CD4-positive, CD25-positive, alpha-beta regulatory T cell (primary cell): ENCODE results near the gene EIF3B. TPM values are rescaled to one million over a fixed set of nuclear protein-coding genes. Genes with fewer than 3 reads are reported as not detected.
A peak's percentile ranks its signal among the peaks of the same experiment; 100 is the strongest.
"Not testable (repeated sequence)": the region's sequence is repeated elsewhere in the genome, so short reads cannot be mapped to it uniquely, and the experiment has no call there.

ENCODE experiments used
- ATAC-seq, 2 donors: fragments of 150-1000 bp; cut with Tn5 transposase; one replicate each; pipeline ENCODE4 v1.10.0; 2021; ENCODE audit warnings: low read depth in 2 of 2, moderate number of reproducible peaks in 2 of 2, moderate library complexity in 1 of 2
- DNase-seq, 3 donors: peaks; one replicate each; pipeline versions ENCODE4 v3.0.0 to v3.0.0-alpha.2; 2012 to 2022; ENCODE audit warnings: mixed read lengths in 1 of 3
- H3K27ac ChIP-seq: one replicate; pipeline ENCODE4 v1.7.0; 2013; ENCODE audit warnings: mild to moderate bottlenecking, low read length; ENCODE audit not compliant: insufficient read depth, poor library complexity, severe bottlenecking
- H3K27me3 ChIP-seq: one replicate; pipeline ENCODE4 v1.7.0; 2013; ENCODE audit warnings: low read length; ENCODE audit not compliant: control insufficient read depth, insufficient read depth
- H3K36me3 ChIP-seq: one replicate; pipeline ENCODE4 v1.7.0; 2013; ENCODE audit warnings: mild to moderate bottlenecking, low read length, moderate library complexity; ENCODE audit not compliant: control insufficient read depth, insufficient read depth
- H3K4me1 ChIP-seq: 2 replicates; pipeline ENCODE4 v1.7.0; 2013; ENCODE audit warnings: mild to moderate bottlenecking, low read length; ENCODE audit not compliant: insufficient read depth, control insufficient read depth, poor library complexity, severe bottlenecking
- H3K4me3 ChIP-seq: one replicate; pipeline ENCODE4 v1.7.0; 2013; ENCODE audit warnings: low read depth, mild to moderate bottlenecking, low read length, moderate library complexity
- H3K9me3 ChIP-seq, 2 experiments: 1 replicate in 1 of 2; 2 replicates in 1 of 2; pipeline ENCODE4 v1.7.0; 2013; ENCODE audit warnings: low read length in 2 of 2, mild to moderate bottlenecking in 1 of 2, moderate library complexity in 1 of 2; ENCODE audit not compliant: control insufficient read depth in 2 of 2
- H3K27ac Mint-ChIP-seq, 3 donors: one replicate each; pipeline ENCODE4 v1.8.0; 2020 to 2022; ENCODE audit warnings: mild to moderate bottlenecking in 3 of 3, mixed read lengths in 3 of 3, moderate library complexity in 2 of 3
- H3K27me3 Mint-ChIP-seq: one replicate; pipeline ENCODE4 v1.8.0; 2022; ENCODE audit warnings: mild to moderate bottlenecking, mixed read lengths
- H3K36me3 Mint-ChIP-seq: one replicate; pipeline ENCODE4 v1.8.0; 2020; ENCODE audit warnings: mixed read lengths
- H3K4me1 Mint-ChIP-seq, 4 donors: one replicate each; pipeline ENCODE4 v1.8.0; 2020 to 2022; ENCODE audit warnings: mixed read lengths in 4 of 4, mild to moderate bottlenecking in 1 of 4
- H3K4me3 Mint-ChIP-seq, 4 donors: one replicate each; pipeline ENCODE4 v1.8.0; 2020 to 2022; ENCODE audit warnings: mild to moderate bottlenecking in 4 of 4, mixed read lengths in 4 of 4, moderate library complexity in 3 of 4
- H3K9me3 Mint-ChIP-seq, 7 donors: one replicate each; pipeline ENCODE4 v1.8.0; 2020 to 2022; ENCODE audit warnings: mixed read lengths in 7 of 7, mild to moderate bottlenecking in 3 of 7, moderate library complexity in 2 of 7
- polyA plus RNA-seq, 4 donors: library from polyadenylated mRNA; unstranded; fragments of 300-500 nt; fragmentation: Illumina TruSeq; gene quantifications; one replicate each; pipeline ENCODE4 v1.2.3, GENCODE V29; 2021
- total RNA-seq: library from RNA; stranded (reverse); gene quantifications from one replicate; pipeline ENCODE4 v1.2.3, GENCODE V29; 2022

Gene EIF3B
- total and polyA plus RNA-seq, 5 donors from 2014 or later, result 85.5 to 150 (median 97.0) TPM

GRCh38 chr7:2417178-2417577 is 62.6 kb downstream of the EIF3B start:
- not testable (repeated sequence) for DNase-seq, H3K27me3 ChIP-seq, H3K27ac ChIP-seq, H3K4me3 Mint-ChIP-seq, ATAC-seq, H3K9me3 ChIP-seq, H3K9me3 Mint-ChIP-seq, H3K27ac Mint-ChIP-seq, H3K27me3 Mint-ChIP-seq, H3K4me3 ChIP-seq, H3K36me3 ChIP-seq
- Mint-ChIP-seq H3K36me3 (peaks cover 11% of the 10 kb centered on the region), H3K4me1 (peaks cover 18 to 48% (median 30%) of the 10 kb centered on the region in 4 donors)
- peaks cover 12% of the 10 kb centered on the region for H3K4me1 ChIP-seq

GRCh38 chr7:2417981-2418481 is 63.4 kb downstream of the EIF3B start:
- no peaks in the 10 kb centered on the region for H3K36me3 ChIP-seq
- H3K9me3 ChIP-seq, result no peaks in the 10 kb centered on the region
- ATAC-seq, result peak in 1 of 2 donors; percentile 50
- Mint-ChIP-seq H3K4me3 (peak overlapping the region in 1 of 4 donors; percentile 29), H3K4me1 (peaks cover 14 to 41% (median 22%) of the 10 kb centered on the region in 4 donors), H3K36me3 (peaks cover 11% of the 10 kb centered on the region), H3K27ac (peak overlapping the region in 2 of 3 donors; percentile 23 to 53), H3K9me3 (no peaks in the 10 kb centered on the region), H3K27me3 (no peaks in the 10 kb centered on the region)
- H3K27me3 ChIP-seq, result no peaks in the 10 kb centered on the region
- no peak overlapping the region for H3K27ac ChIP-seq
- H3K4me1 ChIP-seq, result peaks cover 9% of the 10 kb centered on the region
- no peak for DNase-seq
- no peak overlapping the region for H3K4me3 ChIP-seq

GRCh38 chr7:2420216-2420933 is 65.7 kb downstream of the EIF3B start:
- H3K36me3 Mint-ChIP-seq, result peaks cover 7% of the 10 kb centered on the region
- no peak overlapping the region for H3K4me3 ChIP-seq
- no peak for ATAC-seq
- peaks cover 6% of the 10 kb centered on the region for H3K4me1 ChIP-seq
- peaks cover 11 to 28% (median 21%) of the 10 kb centered on the region in 4 donors for H3K4me1 Mint-ChIP-seq
- DNase-seq, result no peak
- H3K27me3 ChIP-seq, result no peaks in the 10 kb centered on the region
- no peaks in the 10 kb centered on the region for H3K9me3 Mint-ChIP-seq
- H3K27ac Mint-ChIP-seq, result no peak overlapping the region
- H3K4me3 Mint-ChIP-seq, result no peak overlapping the region
- peaks cover 3% of the 10 kb centered on the region for H3K36me3 ChIP-seq
- H3K27ac ChIP-seq, result no peak overlapping the region
- H3K27me3 Mint-ChIP-seq, result no peaks in the 10 kb centered on the region
- no peaks in the 10 kb centered on the region for H3K9me3 ChIP-seq

- H3K27ac ChIP-seq, result no peak overlapping the region
- no peaks in the 10 kb centered on the region for H3K9me3 ChIP-seq
- Mint-ChIP-seq H3K4me1 (peaks cover 4 to 22% (median 13%) of the 10 kb centered on the region in 4 donors), H3K27ac (no peak overlapping the region), H3K9me3 (peaks cover 0 to under 1% (median 0%) of the 10 kb centered on the region in 7 donors), H3K36me3 (peaks cover 7% of the 10 kb centered on the region), H3K27me3 (no peaks in the 10 kb centered on the region), H3K4me3 (no peak overlapping the region)
- no peak for ATAC-seq
- DNase-seq, result no peak
- no peak overlapping the region for H3K4me3 ChIP-seq
- peaks cover 6% of the 10 kb centered on the region for H3K4me1 ChIP-seq
- H3K36me3 ChIP-seq, result peaks cover 3% of the 10 kb centered on the region
- no peaks in the 10 kb centered on the region for H3K27me3 ChIP-seq
Measured at GRCh38 chr7:2421943-2422310, 67.3 kb downstream of the EIF3B start.

- Mint-ChIP-seq H3K27me3 (no peaks in the 10 kb centered on the region), H3K36me3 (peaks cover 8% of the 10 kb centered on the region), H3K4me3 (no peak overlapping the region), H3K27ac (peak overlapping the region in 2 of 3 donors; percentile 54 to 77), H3K9me3 (peaks cover 0 to 1% (median under 1%) of the 10 kb centered on the region in 7 donors), H3K4me1 (peaks cover 0 to 17% (median 11%) of the 10 kb centered on the region in 4 donors)
- Histone ChIP-seq H3K27me3 (no peaks in the 10 kb centered on the region), H3K27ac (no peak overlapping the region), H3K4me3 (no peak overlapping the region), H3K36me3 (peaks cover 5% of the 10 kb centered on the region), H3K9me3 (peaks cover 0 to 1% of the 10 kb centered on the region in 2 experiments), H3K4me1 (no peaks in the 10 kb centered on the region)
- DNase-seq (no peak), ATAC-seq (no peak)
Measured at GRCh38 chr7:2425749-2426148, 71.1 kb downstream of the EIF3B start.

Other genes starting within 250 kb of the EIF3B start
- gene MAD1L1, start 121.9 kb upstream of the EIF3B start, total RNA-seq, result 282 TPM
- gene MAD1L1, start 121.9 kb upstream of the EIF3B start, polyA plus RNA-seq, result 100 to 1,000 TPM; 225 to 380 (median 339) TPM
- 7.3 TPM for gene MRM2, start 112.6 kb upstream of the EIF3B start, total RNA-seq
- 10 to 100 TPM; 33.4 to 39.7 (median 37.8) TPM for gene MRM2, start 112.6 kb upstream of the EIF3B start, polyA plus RNA-seq
- 17.5 TPM for gene NUDT1, start 112.6 kb upstream of the EIF3B start, total RNA-seq
- 10 to 100 TPM; 60.4 to 73.7 (median 70.9) TPM for gene NUDT1, start 112.6 kb upstream of the EIF3B start, polyA plus RNA-seq
- 7.3 TPM for gene SNX8, start 40.4 kb upstream of the EIF3B start, total RNA-seq
- 10 to 100 TPM in 2 of 4 donors, 1 to 10 TPM in 2; 5.7 to 14.5 (median 10.8) TPM for gene SNX8, start 40.4 kb upstream of the EIF3B start, polyA plus RNA-seq
- 27.8 TPM for gene CHST12, start 48.8 kb downstream of the EIF3B start, total RNA-seq
- 10 to 100 TPM; 14.1 to 20.4 (median 19.3) TPM for gene CHST12, start 48.8 kb downstream of the EIF3B start, polyA plus RNA-seq
- not detected for gene GRIFIN, start 121.6 kb downstream of the EIF3B start, total RNA-seq
- not detected for gene GRIFIN, start 121.6 kb downstream of the EIF3B start, polyA plus RNA-seq
- 215 TPM for gene LFNG, start 164.9 kb downstream of the EIF3B start, total RNA-seq
- 1 to 10 TPM; 2.1 to 7.3 (median 2.8) TPM for gene LFNG, start 164.9 kb downstream of the EIF3B start, polyA plus RNA-seq
- 24.6 TPM for gene BRAT1, start 200.7 kb downstream of the EIF3B start, total RNA-seq
- 10 to 100 TPM; 21.4 to 36.6 (median 32.1) TPM for gene BRAT1, start 200.7 kb downstream of the EIF3B start, polyA plus RNA-seq
- 6.6 TPM for gene IQCE, start 204.2 kb downstream of the EIF3B start, total RNA-seq
- 1 to 10 TPM in 1 of 4 donors, under 1 TPM in 3; 0.69 to 1.5 (median 0.91) TPM for gene IQCE, start 204.2 kb downstream of the EIF3B start, polyA plus RNA-seq